ENCODE measurements around the gene GATD1.

GRCh38 chr11:801097-801780, 24.0 kb upstream of the GATD1 start:
- TF ChIP-seq PRDM4 (tag by site-specific recombination; IDR thresholded peaks at IDR 0.05) (no peak), GLI4 (tag by site-specific recombination; IDR thresholded peaks at IDR 0.05) (no peak), ZNF274 (IDR thresholded peaks at IDR 0.05; ENCODE audit: low read length) (no peak), ZNF274 (tag by site-specific recombination; IDR thresholded peaks at IDR 0.05; ENCODE audit: borderline replicate concordance) (no peak), GLIS1 (tag by site-specific recombination; IDR thresholded peaks at IDR 0.05) (peak; percentile 81), ZNF138 (tag by site-specific recombination; IDR thresholded peaks at IDR 0.05; ENCODE audit: borderline replicate concordance) (no peak)
- TF ChIP-seq, protein P1, sequence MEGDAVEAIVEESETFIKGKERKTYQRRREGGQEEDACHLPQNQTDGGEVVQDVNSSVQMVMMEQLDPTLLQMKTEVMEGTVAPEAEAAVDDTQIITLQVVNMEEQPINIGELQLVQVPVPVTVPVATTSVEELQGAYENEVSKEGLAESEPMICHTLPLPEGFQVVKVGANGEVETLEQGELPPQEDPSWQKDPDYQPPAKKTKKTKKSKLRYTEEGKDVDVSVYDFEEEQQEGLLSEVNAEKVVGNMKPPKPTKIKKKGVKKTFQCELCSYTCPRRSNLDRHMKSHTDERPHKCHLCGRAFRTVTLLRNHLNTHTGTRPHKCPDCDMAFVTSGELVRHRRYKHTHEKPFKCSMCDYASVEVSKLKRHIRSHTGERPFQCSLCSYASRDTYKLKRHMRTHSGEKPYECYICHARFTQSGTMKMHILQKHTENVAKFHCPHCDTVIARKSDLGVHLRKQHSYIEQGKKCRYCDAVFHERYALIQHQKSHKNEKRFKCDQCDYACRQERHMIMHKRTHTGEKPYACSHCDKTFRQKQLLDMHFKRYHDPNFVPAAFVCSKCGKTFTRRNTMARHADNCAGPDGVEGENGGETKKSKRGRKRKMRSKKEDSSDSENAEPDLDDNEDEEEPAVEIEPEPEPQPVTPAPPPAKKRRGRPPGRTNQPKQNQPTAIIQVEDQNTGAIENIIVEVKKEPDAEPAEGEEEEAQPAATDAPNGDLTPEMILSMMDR (tag by site-specific recombination; IDR thresholded peaks at IDR 0.05): no peak

Data from HEK293 (cell line).